H1 (cell line): ENCODE results near the gene PPP1R14C. TPM values are rescaled to one million over a fixed set of nuclear protein-coding genes. Genes with fewer than 3 reads are reported as not detected.

Experiments
- ASH2L ChIP-seq: fragments of 200-600, 300-600 bp; sonication (generic); IDR thresholded peaks from one replicate; pipeline ENCODE4 v1.7.1; 2017; ENCODE audit warnings: low read length
- ATF2 ChIP-seq: IDR thresholded peaks from 2 replicates; pipeline ENCODE4 v1.6.1; 2012; ENCODE audit warnings: low read length, inconsistent platforms
- BCL11A ChIP-seq, 2 experiments: IDR thresholded peaks; one replicate each; pipeline ENCODE4 v1.6.1; 2011; ENCODE audit warnings: low read depth in 2 of 2, low read length in 2 of 2, mild to moderate bottlenecking in 2 of 2
- EZH2 ChIP-seq: fragments of 200-600 bp; sonication (generic); IDR thresholded peaks from 2 replicates; pipeline ENCODE4 v1.7.1; 2012; ENCODE audit warnings: low read depth, mild to moderate bottlenecking, moderate library complexity, low read length, inconsistent platforms; ENCODE audit not compliant: severe bottlenecking
- FOSL1 ChIP-seq: IDR thresholded peaks from 2 replicates; pipeline ENCODE4 v1.6.1; 2011; ENCODE audit warnings: mild to moderate bottlenecking, low read depth, low read length, moderate library complexity; ENCODE audit not compliant: insufficient read depth
- RBBP5 ChIP-seq: IDR thresholded peaks from 2 replicates; pipeline ENCODE4 v1.7.1; 2012; ENCODE audit warnings: low read depth, mild to moderate bottlenecking, inconsistent platforms, low read length, moderate library complexity, borderline replicate concordance
- RNF2 ChIP-seq: fragments of 200-900, 300-1000 bp; sonication (generic); IDR thresholded peaks from 2 replicates; pipeline ENCODE4 v1.7.1; 2016; ENCODE audit warnings: borderline replicate concordance, low read depth, mild to moderate bottlenecking, antibody characterized with exemption, low read length; ENCODE audit not compliant: poor library complexity, severe bottlenecking; ENCODE audit errors: missing control alignments
- SP4 ChIP-seq: IDR thresholded peaks from 2 replicates; pipeline ENCODE4 v1.6.1; 2012; ENCODE audit warnings: low read length, inconsistent platforms
- TCF12 ChIP-seq: IDR thresholded peaks from 2 replicates; pipeline ENCODE4 v1.6.1; 2011; ENCODE audit warnings: low read depth, mild to moderate bottlenecking, low read length
- polyA plus RNA-seq, 7 experiments: library from polyadenylated mRNA; depleted of rRNA in 3 of 7; stranded (reverse) in 5 of 7; unstranded in 2 of 7; fragments of >200 nt in 5 of 7; fragments of 200-250 nt in 2 of 7; gene quantifications; 1 replicate in 5 of 7; 2 replicates in 1 of 7; 4 replicates in 1 of 7; pipeline versions ENCODE4 v1.2.1 to v1.2.3, GENCODE V29; 2011 to 2013; ENCODE audit warnings: missing spikeins in 2 of 7, mixed read lengths in 2 of 7
- total RNA-seq: library from RNA; stranded (reverse); fragmentation: NEBNext Ultra II Directional; extraction: Animal tissue kit (Norgen Biotek cat#: 25700); gene quantifications from 2 replicates; pipeline ENCODE4 v1.2.1, GENCODE V29; 2021

PPP1R14C gene
- total and polyA plus RNA-seq, 2 of the 8 experiments (the other 6 are each of a cell fraction or from before 2014, with no cell fraction given) = 0.30 to 0.61 TPM

- no peak for TF ChIP-seq RBBP5
- peak; percentile 13 for TF ChIP-seq ASH2L
- TF ChIP-seq ATF2 = no peak
- TF ChIP-seq FOSL1 = no peak
- no peak for TF ChIP-seq TCF12
- no peak for TF ChIP-seq BCL11A (IDR thresholded peaks at IDR 0.05; ENCODE audit: low read depth in 2 of 2, low read length in 2 of 2)
- TF ChIP-seq EZH2 = peak; percentile 91
- TF ChIP-seq SP4 = no peak
- TF ChIP-seq RNF2 = peak; percentile 75
These were observed 861 bp downstream of the PPP1R14C start (continued) for GRCh38 chr6:150143516-150144293.
